Fibroblast of gingiva (primary cell): ENCODE data around the gene PPM1F.
"Not testable (repeated sequence)": the region's sequence is repeated elsewhere in the genome, so short reads cannot be mapped to it uniquely, and the experiment has no call there.

Experiments used
- DNase-seq: peaks from one replicate; pipeline ENCODE4 v3.0.0-alpha.2; 2011; ENCODE audit warnings: low read depth

PPM1F gene

DNA sequence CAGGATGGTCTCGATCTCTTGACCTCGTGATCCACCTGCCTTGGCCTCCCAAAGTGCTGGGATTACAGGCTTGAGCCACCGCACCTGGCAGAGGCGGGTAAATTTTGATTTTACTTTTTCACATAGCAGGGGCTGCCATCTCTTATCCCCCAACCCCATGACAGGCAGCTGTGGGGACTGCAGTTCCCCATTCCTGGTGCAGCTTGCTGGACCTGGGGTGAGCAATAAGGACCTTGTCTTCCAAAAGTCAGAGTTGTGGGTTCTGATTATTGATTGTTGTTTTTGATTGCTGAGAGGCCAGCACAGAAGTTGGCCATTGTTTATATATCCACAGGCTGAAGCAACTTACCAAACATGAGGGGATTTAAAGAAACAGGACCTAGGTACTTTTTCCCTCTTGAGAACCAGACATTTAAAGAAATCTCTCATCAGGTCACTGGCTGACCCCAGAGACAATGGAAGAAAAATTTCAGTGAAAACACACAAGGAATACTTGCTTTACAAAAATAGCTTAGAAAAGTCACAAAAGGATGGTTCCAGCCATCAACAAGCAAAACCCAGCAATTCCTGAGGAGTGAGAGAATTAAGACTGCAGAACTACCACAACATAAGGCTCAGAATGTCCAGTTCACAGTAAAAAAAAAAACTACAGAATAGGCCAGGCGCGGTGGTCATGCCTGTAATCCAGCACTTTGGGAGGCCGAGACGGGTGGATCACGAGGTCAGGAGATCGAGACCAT, 63.2 kb downstream of the PPM1F start:
- DNase-seq, result no peak

DNA sequence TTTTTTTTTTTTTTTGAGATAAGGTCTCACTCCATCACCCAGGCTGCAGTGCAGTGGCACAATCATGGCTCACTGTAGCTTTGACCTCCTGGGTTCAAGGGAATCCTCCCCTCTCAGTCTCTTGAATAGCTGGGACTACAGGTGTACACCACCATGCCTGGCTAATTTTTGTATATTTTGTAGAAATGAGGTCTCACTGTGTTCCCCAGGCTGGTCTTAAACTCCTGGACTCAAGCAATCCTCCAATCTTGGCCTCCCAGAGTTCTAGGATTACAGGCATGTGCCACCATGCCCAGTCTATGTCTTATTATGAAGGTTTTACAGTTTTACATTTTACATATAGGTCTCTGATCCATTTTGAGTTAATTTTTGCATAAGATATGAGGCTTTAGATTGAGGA, 64.8 kb downstream of the PPM1F start:
- DNase-seq, result no peak

DNA sequence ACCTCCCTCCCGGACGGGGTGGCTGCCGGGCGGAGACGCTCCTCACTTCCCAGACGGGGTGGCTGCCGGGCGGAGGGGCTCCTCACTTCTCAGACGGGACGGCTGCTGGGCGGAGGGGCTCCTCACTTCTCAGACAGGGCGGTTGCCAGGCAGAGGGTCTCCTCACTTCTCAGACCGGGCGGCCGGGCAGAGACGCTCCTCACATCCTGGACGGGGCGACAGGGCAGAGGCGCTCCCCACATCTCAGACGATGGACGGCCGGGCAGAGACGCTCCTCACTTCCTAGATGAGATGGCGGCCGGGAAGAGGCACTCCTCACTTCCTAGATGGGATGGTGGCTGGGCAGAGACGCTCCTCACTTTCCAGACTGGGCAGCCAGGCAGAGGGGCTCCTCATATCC, 68.7 kb downstream of the PPM1F start:
- not testable (repeated sequence) for DNase-seq

DNA sequence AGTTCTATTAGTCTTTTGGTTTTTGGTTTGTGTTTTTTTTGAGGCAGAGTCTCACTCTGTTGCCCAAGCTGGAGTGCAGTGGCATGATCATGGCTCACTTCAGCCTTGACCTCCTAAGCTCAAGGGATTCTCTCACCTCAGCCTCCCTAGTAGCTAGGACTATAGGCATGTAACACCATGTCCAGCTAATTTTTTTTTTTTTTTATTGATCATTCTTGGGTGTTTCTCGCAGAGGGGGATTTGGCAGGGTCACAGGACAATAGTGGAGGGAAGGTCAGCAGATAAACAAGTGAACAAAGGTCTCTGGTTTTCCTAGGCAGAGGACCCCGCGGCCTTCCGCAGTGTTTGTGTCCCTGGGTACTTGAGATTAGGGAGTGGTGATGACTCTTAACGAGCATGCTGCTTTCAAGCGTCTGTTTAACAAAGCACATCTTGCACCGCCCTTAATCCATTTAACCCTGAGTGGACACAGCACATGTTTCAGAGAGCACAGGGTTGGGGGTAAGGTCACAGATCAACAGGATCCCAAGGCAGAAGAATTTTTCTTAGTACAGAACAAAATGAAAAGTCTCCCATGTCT, 69.8 kb downstream of the PPM1F start:
- not testable (repeated sequence) for DNase-seq

DNA sequence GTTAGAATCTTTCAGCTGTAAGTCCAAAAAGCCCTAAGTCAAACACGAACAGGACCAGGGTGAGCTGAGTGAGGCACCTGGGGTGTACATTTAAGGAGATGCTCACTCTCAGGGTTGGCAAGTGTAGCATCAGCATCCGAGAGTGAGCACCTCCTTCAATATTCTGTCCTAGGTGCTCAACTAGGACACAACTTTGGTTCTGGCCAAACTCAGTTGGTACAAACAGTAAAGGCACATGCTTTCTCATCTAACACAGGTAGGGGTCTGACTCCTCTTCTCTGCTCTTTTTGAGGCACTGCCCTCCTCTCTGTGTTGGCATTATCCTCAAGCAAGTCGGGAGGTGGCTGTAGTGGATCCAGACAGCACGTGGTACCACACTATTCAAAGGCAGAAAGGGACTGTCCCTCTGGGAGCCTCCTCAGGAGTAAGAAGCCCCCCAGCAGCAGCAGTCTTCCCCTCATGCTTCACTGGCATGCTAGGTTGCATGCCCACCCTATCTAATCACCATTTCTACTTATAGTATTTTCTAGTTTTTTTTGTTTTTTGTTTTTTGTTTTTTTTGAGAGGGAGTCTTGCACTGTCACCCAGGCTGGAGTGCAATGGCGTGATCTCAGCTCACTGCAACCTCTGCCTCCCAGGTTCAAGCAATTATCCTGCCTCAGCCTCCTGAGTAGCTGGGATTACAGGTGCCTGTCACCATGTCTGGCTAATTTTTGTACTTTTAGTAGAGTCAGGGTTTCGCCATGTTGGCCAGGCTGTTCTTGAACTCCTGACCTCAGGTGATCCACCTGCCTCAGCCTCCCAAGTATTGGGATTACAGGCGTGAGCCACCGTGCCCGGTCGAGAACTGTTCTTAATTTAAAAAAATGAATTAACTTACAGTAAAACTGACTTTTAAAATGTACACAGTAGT, 70.6 kb downstream of the PPM1F start:
- DNase-seq, result no peak

DNA sequence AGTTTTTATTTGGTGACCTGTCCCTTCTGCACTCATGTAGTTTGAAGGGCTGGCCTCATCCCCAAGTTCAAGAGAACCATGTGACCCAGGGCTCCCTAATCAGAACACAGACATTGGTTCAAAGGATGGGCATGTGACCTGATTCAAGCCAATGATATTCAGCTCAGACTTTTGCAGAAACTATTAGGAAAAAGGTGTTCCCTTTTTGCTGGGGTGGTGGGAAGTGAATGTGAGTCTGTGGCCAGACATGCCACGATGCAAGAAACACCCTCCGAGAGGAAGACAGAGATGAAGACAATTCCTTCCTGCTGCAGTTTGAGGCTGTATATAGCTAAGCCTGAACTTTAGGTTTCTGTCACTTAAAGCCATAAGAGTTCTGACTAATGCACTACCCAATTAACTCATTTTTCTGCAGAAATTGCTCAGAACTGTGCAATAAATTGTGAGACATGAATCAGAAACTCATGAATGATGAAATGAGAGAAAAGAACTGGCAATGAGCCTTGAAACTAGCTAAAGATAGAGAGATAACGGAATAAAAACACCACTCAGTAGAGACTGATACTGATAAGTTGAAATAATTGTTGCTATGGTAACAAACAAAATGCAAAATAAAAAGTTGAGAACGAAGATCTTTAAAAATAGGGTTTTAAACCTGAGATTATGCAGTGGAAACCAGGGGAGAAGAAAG, 76.0 kb downstream of the PPM1F start:
- peak; percentile 56 for DNase-seq

DNA sequence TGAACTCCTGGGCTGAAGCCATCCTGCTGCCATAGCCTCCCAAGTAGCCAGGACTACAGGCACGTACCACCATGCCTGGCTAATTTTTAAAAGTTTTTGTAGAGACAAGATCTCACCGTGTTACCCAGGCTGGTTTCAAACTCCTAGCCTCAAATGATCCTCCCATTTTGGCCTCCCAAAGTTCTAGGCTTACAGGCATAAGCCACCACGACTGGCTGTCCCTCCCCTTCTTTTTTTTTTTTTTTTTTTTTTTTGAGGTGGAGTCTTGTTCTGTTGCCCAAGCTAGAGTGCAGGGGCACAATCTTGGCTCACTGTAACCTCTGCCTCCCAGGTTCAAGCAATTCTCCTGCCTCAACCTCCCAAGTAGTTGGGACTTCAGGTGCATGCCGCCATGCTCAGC, 77.7 kb downstream of the PPM1F start:
- not testable (repeated sequence) for DNase-seq

DNA sequence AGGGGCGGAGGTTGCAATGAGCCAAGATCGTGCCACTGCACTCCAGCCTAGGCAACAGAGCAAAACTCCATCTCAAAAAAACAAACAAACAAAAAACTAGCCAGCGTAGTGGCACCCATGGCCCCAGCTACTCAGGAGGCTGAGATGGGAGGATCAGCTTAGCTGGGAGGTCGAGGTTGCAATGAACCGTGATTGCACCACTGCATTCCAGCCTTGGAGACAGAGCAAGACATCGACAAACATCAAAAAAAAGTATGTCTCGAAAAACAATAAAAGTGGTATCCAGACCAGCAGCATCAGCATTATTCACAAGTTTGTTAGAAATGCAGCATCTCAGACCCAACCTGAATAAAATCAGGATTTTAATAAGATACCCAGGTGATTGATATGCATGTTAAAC, 79.0 kb downstream of the PPM1F start:
- DNase-seq, result no peak

DNA sequence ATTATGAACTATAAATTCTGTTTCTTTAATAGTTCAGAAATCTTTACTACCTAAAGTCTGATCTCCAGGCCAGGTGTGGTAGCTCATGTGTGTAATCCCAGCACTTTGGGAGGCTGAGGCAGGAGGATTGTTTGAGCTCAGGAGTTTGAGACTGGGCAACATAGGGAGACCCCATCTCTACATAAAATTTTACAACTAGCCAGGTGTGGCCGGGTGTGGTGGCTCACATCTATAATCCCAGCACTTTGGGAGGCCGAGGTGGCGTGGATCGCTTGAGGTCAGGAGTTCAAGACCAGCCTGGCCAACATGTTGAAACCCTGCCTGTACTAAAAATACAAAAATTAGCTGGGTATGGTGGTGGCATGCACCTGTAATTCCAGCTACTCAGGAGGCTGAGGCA, 79.9 kb downstream of the PPM1F start:
- not testable (repeated sequence) for DNase-seq
